ENCODE results near the gene DIPK1A.

DIPK1A gene

DNA sequence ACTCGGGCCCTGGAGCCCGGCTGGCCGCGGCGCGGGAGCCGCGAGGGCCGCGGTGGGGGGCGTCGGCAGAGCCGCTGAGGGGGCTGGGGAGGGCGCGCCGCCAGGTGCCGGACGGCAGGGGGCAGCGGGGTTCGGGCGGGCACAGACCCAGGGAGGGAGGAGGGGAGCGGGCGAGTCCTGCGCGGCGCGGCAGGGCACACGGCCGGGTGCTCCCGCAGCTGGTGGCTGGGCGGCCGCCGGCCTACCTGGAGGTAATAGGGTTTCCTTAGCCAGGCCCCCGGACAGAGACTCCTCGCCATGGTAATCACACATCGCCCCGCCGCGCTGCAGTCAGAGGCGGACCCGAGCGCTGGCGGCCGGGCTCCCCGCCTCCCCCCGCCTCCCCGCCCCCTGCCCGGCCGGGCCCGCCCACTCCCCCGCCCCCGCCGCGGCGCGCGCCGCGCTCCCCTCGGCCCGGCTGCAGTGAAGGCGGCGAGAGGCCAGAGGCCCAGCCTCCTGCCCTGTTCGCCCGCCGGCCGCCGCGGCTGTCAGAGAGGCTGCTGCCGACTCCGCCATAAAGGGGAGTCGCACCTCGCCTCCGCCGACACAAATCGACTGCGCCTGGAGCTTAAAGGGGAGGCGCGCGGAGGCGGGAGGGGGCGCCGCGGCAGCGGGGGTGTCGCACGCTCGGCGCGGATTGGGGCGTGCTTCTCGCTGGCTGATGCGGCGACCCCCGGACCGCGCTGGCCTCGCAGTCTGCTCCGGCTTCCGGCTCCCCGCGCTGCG lies at the start of gene DIPK1A:
TSS of gene DIPK1A (minus strand) at position 332 of the 765 bp plus-strand sequence. CDS start at position 299, 33 bp downstream.
- H3K4me3 ChIP-seq (ENCODE audit: low read depth, low read length) = peak within 1 kb of the TSS; percentile 61
- DNase-seq (ENCODE audit: low read depth) = peak; percentile 84
- TF ChIP-seq, protein P1, sequence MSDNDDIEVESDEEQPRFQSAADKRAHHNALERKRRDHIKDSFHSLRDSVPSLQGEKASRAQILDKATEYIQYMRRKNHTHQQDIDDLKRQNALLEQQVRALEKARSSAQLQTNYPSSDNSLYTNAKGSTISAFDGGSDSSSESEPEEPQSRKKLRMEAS (IDR thresholded peaks at IDR 0.05; ENCODE audit: low read depth, low read length) = no peak
- TF ChIP-seq POLR2A (IDR thresholded peaks at IDR 0.05; ENCODE audit: extremely low read depth, insufficient read length) (peak; percentile 12), MYC (IDR thresholded peaks at IDR 0.05; ENCODE audit: low read depth, low read length) (no peak)
- TF ChIP-seq, protein P2, sequence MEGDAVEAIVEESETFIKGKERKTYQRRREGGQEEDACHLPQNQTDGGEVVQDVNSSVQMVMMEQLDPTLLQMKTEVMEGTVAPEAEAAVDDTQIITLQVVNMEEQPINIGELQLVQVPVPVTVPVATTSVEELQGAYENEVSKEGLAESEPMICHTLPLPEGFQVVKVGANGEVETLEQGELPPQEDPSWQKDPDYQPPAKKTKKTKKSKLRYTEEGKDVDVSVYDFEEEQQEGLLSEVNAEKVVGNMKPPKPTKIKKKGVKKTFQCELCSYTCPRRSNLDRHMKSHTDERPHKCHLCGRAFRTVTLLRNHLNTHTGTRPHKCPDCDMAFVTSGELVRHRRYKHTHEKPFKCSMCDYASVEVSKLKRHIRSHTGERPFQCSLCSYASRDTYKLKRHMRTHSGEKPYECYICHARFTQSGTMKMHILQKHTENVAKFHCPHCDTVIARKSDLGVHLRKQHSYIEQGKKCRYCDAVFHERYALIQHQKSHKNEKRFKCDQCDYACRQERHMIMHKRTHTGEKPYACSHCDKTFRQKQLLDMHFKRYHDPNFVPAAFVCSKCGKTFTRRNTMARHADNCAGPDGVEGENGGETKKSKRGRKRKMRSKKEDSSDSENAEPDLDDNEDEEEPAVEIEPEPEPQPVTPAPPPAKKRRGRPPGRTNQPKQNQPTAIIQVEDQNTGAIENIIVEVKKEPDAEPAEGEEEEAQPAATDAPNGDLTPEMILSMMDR (IDR thresholded peaks at IDR 0.05; ENCODE audit: low read depth, low read length) = peak; percentile 8

DNA sequence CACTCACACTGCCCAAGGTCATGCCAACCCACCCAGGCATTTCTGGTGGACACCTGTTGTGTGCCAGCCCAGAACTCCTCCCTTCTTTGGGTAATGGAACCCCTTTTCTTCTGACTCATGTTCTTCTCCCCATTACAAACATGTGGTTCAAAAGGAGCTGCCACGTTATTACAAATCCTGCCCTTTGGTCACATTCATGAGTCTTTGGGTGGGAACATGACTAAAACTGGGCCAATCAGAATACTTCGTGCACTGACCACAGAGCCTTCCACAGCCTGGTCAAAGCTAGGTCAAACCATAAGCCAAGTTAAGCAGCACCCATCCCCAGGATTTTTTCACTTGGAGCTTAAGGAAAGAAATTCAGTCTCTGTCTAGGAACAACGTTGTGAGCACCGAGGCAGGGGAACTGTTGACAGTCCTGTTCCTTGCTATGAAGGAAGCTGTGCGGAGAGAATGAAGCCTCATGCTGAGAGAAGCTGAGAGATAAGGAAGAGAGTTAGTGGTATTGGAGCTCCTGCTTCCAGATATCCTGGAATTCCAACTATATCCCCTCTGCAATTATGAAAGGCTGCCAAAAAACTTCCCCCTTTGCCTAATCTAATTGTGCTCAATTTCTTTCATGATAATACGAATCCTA lies 46.8 kb upstream of the DIPK1A start:
- DNase-seq (ENCODE audit: low read depth) = no peak
- TF ChIP-seq, protein P2 (IDR thresholded peaks at IDR 0.05; ENCODE audit: low read depth, low read length) = no peak
- TF ChIP-seq, protein P1 (IDR thresholded peaks at IDR 0.05; ENCODE audit: low read depth, low read length) = no peak
- TF ChIP-seq POLR2A (IDR thresholded peaks at IDR 0.05; ENCODE audit: extremely low read depth, insufficient read length) (no peak), MYC (IDR thresholded peaks at IDR 0.05; ENCODE audit: low read depth, low read length) (no peak)

DNA sequence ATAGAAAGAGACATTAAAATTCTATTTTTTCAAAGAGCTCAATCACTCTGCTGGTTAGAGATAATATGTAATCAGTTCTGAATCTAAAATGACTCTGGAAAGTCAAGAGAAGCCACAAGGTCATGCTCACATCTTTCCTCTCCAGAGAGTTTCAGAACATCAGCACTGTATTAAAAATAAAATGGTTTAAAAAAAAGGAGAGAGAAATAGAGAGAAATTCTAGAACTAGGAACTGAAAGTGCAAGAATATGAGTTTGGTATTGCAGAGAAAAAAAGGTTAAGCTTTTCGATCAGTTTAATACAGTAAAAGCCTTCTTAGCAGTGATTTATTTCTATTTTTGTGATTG lies 44.0 kb upstream of the DIPK1A start:
- TF ChIP-seq POLR2A (IDR thresholded peaks at IDR 0.05; ENCODE audit: extremely low read depth, insufficient read length) (no peak), MYC (IDR thresholded peaks at IDR 0.05; ENCODE audit: low read depth, low read length) (no peak)
- TF ChIP-seq, protein P2 (IDR thresholded peaks at IDR 0.05; ENCODE audit: low read depth, low read length) = no peak
- TF ChIP-seq, protein P1 (IDR thresholded peaks at IDR 0.05; ENCODE audit: low read depth, low read length) = no peak
- DNase-seq (ENCODE audit: low read depth) = no peak
- H3K4me3 ChIP-seq (ENCODE audit: low read depth, low read length) = no peak overlapping the region

More for the DNA sequence above, 46.8 kb upstream of the DIPK1A start:
- no peak overlapping the region for H3K4me3 ChIP-seq (ENCODE audit: low read depth, low read length)

DNA sequence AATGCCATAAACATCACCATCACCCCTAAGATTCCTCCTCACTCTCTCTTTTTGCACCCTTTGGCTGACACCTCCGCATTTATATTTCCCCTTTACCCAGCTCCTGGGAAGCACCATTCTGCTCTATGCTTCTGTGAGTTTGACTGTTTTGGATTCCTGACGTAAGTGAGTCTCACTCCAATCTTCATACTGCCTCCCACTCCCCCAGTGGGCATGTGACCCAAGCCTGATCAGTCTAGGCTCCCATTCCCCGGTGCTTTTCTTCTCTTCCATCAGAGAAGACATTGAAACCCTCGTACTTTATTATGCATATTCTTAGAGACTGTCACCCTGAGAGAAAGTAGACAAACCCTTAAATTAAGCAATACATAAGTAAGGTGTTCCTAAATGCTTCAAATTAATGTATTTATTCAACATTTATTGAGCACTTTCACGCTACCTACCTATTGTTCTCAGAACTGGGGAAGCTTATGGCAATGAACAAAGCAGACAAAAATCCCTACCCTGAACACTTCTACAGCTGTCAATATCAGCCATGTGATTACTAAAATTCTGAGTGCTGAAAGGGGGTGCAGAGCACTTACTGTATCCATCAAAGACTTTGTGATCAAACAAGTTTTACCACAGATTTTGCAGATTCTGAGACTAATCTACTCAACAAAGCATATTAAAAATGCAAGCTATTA lies 43.4 kb upstream of the DIPK1A start:
- no peak for DNase-seq (ENCODE audit: low read depth)
- no peak overlapping the region for H3K4me3 ChIP-seq (ENCODE audit: low read depth, low read length)
- TF ChIP-seq, protein P2 (IDR thresholded peaks at IDR 0.05; ENCODE audit: low read depth, low read length) = no peak
- TF ChIP-seq MYC (IDR thresholded peaks at IDR 0.05; ENCODE audit: low read depth, low read length) (no peak), POLR2A (IDR thresholded peaks at IDR 0.05; ENCODE audit: extremely low read depth, insufficient read length) (no peak)
- TF ChIP-seq, protein P1 (IDR thresholded peaks at IDR 0.05; ENCODE audit: low read depth, low read length) = no peak

DNA sequence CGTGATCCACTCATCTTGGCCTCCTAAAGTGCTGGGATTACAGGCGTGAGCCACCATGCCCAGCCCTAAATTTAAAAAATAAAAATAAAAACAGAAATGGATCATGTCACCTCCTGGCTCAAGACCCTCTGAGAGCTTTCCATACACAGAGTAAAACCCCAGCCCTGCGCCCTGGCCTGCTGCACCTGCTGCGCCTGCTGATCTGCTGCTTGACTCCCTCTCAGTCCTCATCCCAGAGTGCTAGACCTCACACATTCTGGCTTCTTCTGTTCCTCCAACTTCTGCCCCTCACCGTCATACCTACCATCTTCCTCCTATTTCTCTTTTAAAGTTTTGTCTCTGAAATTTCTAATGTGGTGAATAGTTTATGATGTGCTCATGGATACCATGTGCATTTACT lies 42.7 kb upstream of the DIPK1A start:
- no peak for DNase-seq (ENCODE audit: low read depth)
- TF ChIP-seq, protein P2 (IDR thresholded peaks at IDR 0.05; ENCODE audit: low read depth, low read length) = no peak
- TF ChIP-seq, protein P1 (IDR thresholded peaks at IDR 0.05; ENCODE audit: low read depth, low read length) = no peak
- no peak for TF ChIP-seq MYC (IDR thresholded peaks at IDR 0.05; ENCODE audit: low read depth, low read length)
- TF ChIP-seq POLR2A (IDR thresholded peaks at IDR 0.05; ENCODE audit: extremely low read depth, insufficient read length) = no peak

More for the DNA sequence above, 42.7 kb upstream of the DIPK1A start:
- no peak overlapping the region for H3K4me3 ChIP-seq (ENCODE audit: low read depth, low read length)

Measured in NB4 (cell line).